A673 (cell line): ENCODE results near the gene SCAI. TPM values are rescaled to one million over a fixed set of nuclear protein-coding genes. Genes with fewer than 3 reads are reported as not detected.

Experiments
- BruUV-seq: library from RNA; stranded (reverse); fragments of 400-500 nt; replicated peaks from 2 replicates; lab custom pipeline; 2021; lab: Mats Ljungman, UMichigan
- CTCF ChIA-PET: fragments of 300-600 bp; sonication (Branson Sonifier 250); formaldehyde crosslinking; loops from one replicate; lab custom pipeline; 2022; ENCODE audit warnings: antibody characterized with exemption; lab: Charles Lee
- POLR2A ChIA-PET: fragments of 300-600 bp; sonication (Branson Sonifier 250); formaldehyde crosslinking; loops from one replicate; lab custom pipeline; 2022; ENCODE audit warnings: antibody characterized with exemption; ENCODE audit not compliant: low non-redundant PET; lab: Charles Lee
- DNase-seq: peaks from one replicate; pipeline ENCODE4 v3.0.0-alpha.2; 2015; ENCODE audit warnings: low spot score
- H3K27ac ChIP-seq: fragments of 200-600 bp; sonication (generic); 2 replicates; pipeline ENCODE4 v1.5.1; 2016; ENCODE audit warnings: mixed run types, low read depth, mild to moderate bottlenecking, mixed read lengths, antibody characterized with exemption, low read length; ENCODE audit not compliant: poor library complexity, severe bottlenecking
- H3K27me3 ChIP-seq: fragments of 200-600 bp; sonication (generic); replicated peaks from 2 replicates; pipeline ENCODE4 v1.6.1; 2017; ENCODE audit warnings: mixed run types, low read depth, mild to moderate bottlenecking, mixed read lengths, antibody characterized with exemption, low read length; ENCODE audit not compliant: insufficient read depth, poor library complexity
- H3K36me3 ChIP-seq: fragments of 200-600 bp; sonication (generic); 2 replicates; pipeline ENCODE4 v1.6.1; 2016; ENCODE audit warnings: mixed run types, mild to moderate bottlenecking, mixed read lengths, antibody characterized with exemption, low read length; ENCODE audit not compliant: insufficient read depth, poor library complexity, severe bottlenecking
- H3K4me1 ChIP-seq: fragments of 200-600 bp; sonication (generic); 2 replicates; pipeline ENCODE4 v1.6.1; 2017; ENCODE audit warnings: mixed run types, mild to moderate bottlenecking, mixed read lengths, antibody characterized with exemption, low read length; ENCODE audit not compliant: insufficient read depth, poor library complexity, severe bottlenecking
- H3K4me3 ChIP-seq: fragments of 200-600 bp; sonication (generic); 2 replicates; pipeline ENCODE4 v1.5.1; 2016; ENCODE audit warnings: low read depth, mixed run types, mild to moderate bottlenecking, mixed read lengths, low read length; ENCODE audit not compliant: poor library complexity, severe bottlenecking
- H3K9me3 ChIP-seq: fragments of 200-600 bp; sonication (generic); 2 replicates; pipeline ENCODE4 v1.6.1; 2016; ENCODE audit warnings: mixed run types, low read depth, mild to moderate bottlenecking, mixed read lengths, antibody characterized with exemption, low read length; ENCODE audit not compliant: poor library complexity, severe bottlenecking
- CTCF ChIP-seq: fragments of 300-800, 200-600 bp; sonication (generic); conservative IDR thresholded peaks from 2 replicates; pipeline ENCODE4 v1.5.1; 2017; ENCODE audit warnings: low read depth, mild to moderate bottlenecking, antibody characterized with exemption, low read length, moderate library complexity, mixed read lengths
- EZH2 ChIP-seq: fragments of 200-600 bp; sonication (generic); IDR thresholded peaks from 2 replicates; pipeline ENCODE4 v1.6.1; 2017; ENCODE audit warnings: borderline replicate concordance, low read depth, mild to moderate bottlenecking, mixed read lengths, antibody characterized with exemption, low read length; ENCODE audit not compliant: poor library complexity, severe bottlenecking
- intact Hi-C: fragments of 100-400 bp; cut with micrococcal nuclease; formaldehyde crosslinking; loops from one replicate; pipeline ENCODE4 v1.10.0; 2022; ENCODE audit not compliant: unreplicated experiment
- total RNA-seq: library from RNA; stranded (reverse); gene quantifications from 2 replicates; pipeline ENCODE4 v1.2.3, GENCODE V29; 2021

The SCAI gene
- total RNA-seq, 1 experiment from 2014 or later: 14.1 TPM

- H3K27me3 ChIP-seq: no peaks in the 10 kb centered on the region
- no peak overlapping the region for H3K4me3 ChIP-seq
- ChIA-PET POLR2A (no interaction called here), CTCF (no interaction called here)
- peaks cover 3% of the 10 kb centered on the region for H3K9me3 ChIP-seq
- no peak overlapping the region for H3K27ac ChIP-seq
- TF ChIP-seq CTCF (no peak), EZH2 (no peak)
- H3K36me3 ChIP-seq: no peaks in the 10 kb centered on the region
- intact Hi-C loops: no loop called here
- DNase-seq: no peak
- no peaks in the 10 kb centered on the region for H3K4me1 ChIP-seq
- no TSS peak for BruUV-seq
Measured at GRCh38 chr9:125133403-125134329, 9.7 kb downstream of the SCAI start.

GRCh38 chr9:125131778-125132177 is 11.6 kb downstream of the SCAI start:
- POLR2A ChIA-PET: interaction anchor here (0.7 kb wide), 1 partner anchor 62 kb away, joined by 15 read pairs; no protein-coding TSS in a partner anchor
- intact Hi-C loops: no loop called here
- BruUV-seq: no TSS peak

More at GRCh38 chr9:125131778-125132177, 11.6 kb downstream of the SCAI start:
- Histone ChIP-seq H3K4me3 (no peak overlapping the region), H3K4me1 (no peaks in the 10 kb centered on the region), H3K36me3 (no peaks in the 10 kb centered on the region), H3K9me3 (peaks cover 3% of the 10 kb centered on the region), H3K27me3 (no peaks in the 10 kb centered on the region), H3K27ac (no peak overlapping the region)
- TF ChIP-seq EZH2 (no peak), CTCF (no peak)
- DNase-seq: no peak
- CTCF ChIA-PET: no interaction called here
